GM23338 (cell line): ENCODE data around the gene NCBP1. TPM values are rescaled to one million over a fixed set of nuclear protein-coding genes. Genes with fewer than 3 reads are reported as not detected.

Experiments used
- polyA plus RNA-seq: library from polyadenylated mRNA; unstranded; fragments of >200 nt; fragmentation: Nextera tagmentation; extraction: Ambion mirVana; gene quantifications from 2 replicates; pipeline ENCODE4 v1.2.1, GENCODE V29; 2016
- total RNA-seq: library from RNA; depleted of rRNA; stranded (reverse); fragments of >200 nt; shearing (Covaris generic); gene quantifications from 2 replicates; pipeline ENCODE4 v1.2.3, GENCODE V29; 2014; rRNA removed

Gene NCBP1
- total and polyA plus RNA-seq, 2 experiments from 2014 or later, result 43.9 to 60.2 TPM

Other genes starting within 250 kb of the NCBP1 start
- gene TDRD7, start 221.7 kb upstream of the NCBP1 start, total RNA-seq, result 1.7 and 3.1 TPM in 2 replicates
- gene TDRD7, start 221.7 kb upstream of the NCBP1 start, polyA plus RNA-seq, result 0.47 and 1.7 TPM in 2 replicates
- 0.43 and 0.69 TPM in 2 replicates for gene TMOD1, start 132.2 kb upstream of the NCBP1 start, total RNA-seq
- 4.1 and 4.5 TPM in 2 replicates for gene TMOD1, start 132.2 kb upstream of the NCBP1 start, polyA plus RNA-seq
- gene TSTD2, start 453 bp upstream of the NCBP1 start, total RNA-seq, result 20.2 and 21.8 TPM in 2 replicates
- gene TSTD2, start 453 bp upstream of the NCBP1 start, polyA plus RNA-seq, result 8.5 and 10.2 TPM in 2 replicates
- 1.9 TPM in 1 of 2 replicates, not detected in the other for gene XPA, start 63.5 kb downstream of the NCBP1 start, total RNA-seq
- gene XPA, start 63.5 kb downstream of the NCBP1 start, polyA plus RNA-seq, result 5.8 and 9.1 TPM in 2 replicates
- gene FOXE1, start 219.4 kb downstream of the NCBP1 start, total RNA-seq, result 0.35 and 0.45 TPM in 2 replicates
- 0.12 TPM in 1 of 2 replicates, not detected in the other for gene FOXE1, start 219.4 kb downstream of the NCBP1 start, polyA plus RNA-seq